HepG2 (cell line): Measurements from ENCODE around the gene RIMS3. TPM values are rescaled to one million over a fixed set of nuclear protein-coding genes. Genes with fewer than 3 reads are reported as not detected.

ENCODE experiments used
- ATAC-seq: fragments of 200-7000 bp; cut with Tn5 transposase; 3 replicates; pipeline ENCODE4 v1.9.1; 2020; ENCODE audit warnings: mild to moderate bottlenecking, moderate library complexity
- BruUV-seq: library from RNA; stranded (reverse); fragments of 400-500 nt; replicated peaks from 2 replicates; lab custom pipeline; 2021; lab: Mats Ljungman, UMichigan
- CTCF ChIA-PET: fragments of 300-600 bp; formaldehyde crosslinking; extraction: SDS; loops from one replicate; lab custom pipeline; 2021; ENCODE audit warnings: low total read pairs, inconsistent platforms, low intra/inter-chr PET ratio; lab: Yijun Ruan, JAX
- POLR2A ChIA-PET: fragments of 350-600 bp; sonication (Branson Sonifier 250); formaldehyde crosslinking; loops from one replicate; lab custom pipeline; 2020; ENCODE audit warnings: antibody characterized with exemption, inconsistent platforms; lab: Yijun Ruan, JAX
- DNase-seq: peaks from one replicate; pipeline ENCODE4 v3.0.0-alpha.2; 2015; ENCODE audit warnings: low spot score
- FAIRE-seq: peaks from 3 replicates; lab custom pipeline; 2011; peaks lifted over from hg19 to GRCh38; lab: Jason Lieb, UNC
- H2AFZ ChIP-seq: one replicate; pipeline ENCODE4 v1.6.1; 2011; ENCODE audit warnings: low read length, inconsistent platforms
- H3K27ac ChIP-seq: fragments of 300-600 bp; 3 replicates; pipeline ENCODE4 v1.8.0; 2011; ENCODE audit warnings: mixed run types, mild to moderate bottlenecking, mixed read lengths, low read length, inconsistent platforms; ENCODE audit not compliant: insufficient read depth; ENCODE audit errors: extremely low read length
- H3K27me3 ChIP-seq, 2 experiments: fragments of 200-600 bp in 1 of 2; 2 replicates in 1 of 2; 3 replicates in 1 of 2; pipeline versions ENCODE4 v1.6.0 to v1.8.0; 2011; ENCODE audit warnings: low read length in 2 of 2, mild to moderate bottlenecking in 2 of 2, moderate library complexity in 2 of 2, inconsistent platforms in 1 of 2; ENCODE audit not compliant: insufficient read depth in 2 of 2, control insufficient read depth in 1 of 2
- H3K36me3 ChIP-seq, 2 experiments: fragments of 200-600 bp in 1 of 2; replicated peaks in 1 of 2; 2 replicates in 1 of 2; 3 replicates in 1 of 2; pipeline versions ENCODE4 v1.5.1 to v1.8.0; 2011; ENCODE audit warnings: low read length in 2 of 2, inconsistent platforms in 1 of 2; ENCODE audit not compliant: insufficient read depth in 2 of 2, control insufficient read depth in 1 of 2
- H3K4me1 ChIP-seq: 2 replicates; pipeline ENCODE4 v1.5.1; 2012; ENCODE audit warnings: low read length, inconsistent platforms; ENCODE audit not compliant: insufficient read depth
- H3K4me2 ChIP-seq: 2 replicates; pipeline ENCODE4 v1.6.0; 2011; ENCODE audit warnings: low read depth, low read length, inconsistent platforms
- H3K4me3 ChIP-seq, 3 experiments: fragments of 200-600 bp in 1 of 3; sonication (generic), shearing (Covaris generic) in 1 of 3; replicated peaks in 1 of 3; 2 replicates each; pipeline ENCODE4 v1.5.1; 2011 to 2016; ENCODE audit warnings: low read length in 3 of 3, inconsistent platforms in 2 of 3, low read depth in 2 of 3, mild to moderate bottlenecking in 2 of 3, control low read depth in 1 of 3, mixed read lengths in 1 of 3; ENCODE audit not compliant: insufficient read depth in 1 of 3
- H3K79me2 ChIP-seq: one replicate; pipeline ENCODE4 v1.6.1; 2011; ENCODE audit warnings: low read length, inconsistent platforms; ENCODE audit not compliant: insufficient read depth
- H3K9ac ChIP-seq: 2 replicates; pipeline ENCODE4 v1.6.0; 2011; ENCODE audit warnings: mild to moderate bottlenecking, low read depth, low read length, inconsistent platforms; ENCODE audit not compliant: insufficient read depth
- H3K9me3 ChIP-seq: 2 replicates; pipeline ENCODE4 v1.5.1; 2012; ENCODE audit warnings: mild to moderate bottlenecking, low read length
- H4K20me1 ChIP-seq: 2 replicates; pipeline ENCODE4 v1.6.0; 2011; ENCODE audit warnings: inconsistent platforms, mild to moderate bottlenecking, low read length, moderate library complexity; ENCODE audit not compliant: insufficient read depth
- GABPA ChIP-seq, 2 experiments: IDR thresholded peaks; 2 replicates each; pipeline ENCODE4 v1.6.1; 2011 to 2016; ENCODE audit warnings: low read depth in 2 of 2, low read length in 1 of 2, missing biosample characterization in 1 of 2, missing genetic modification characterization in 1 of 2
- HNF4A ChIP-seq: sonication (generic); formaldehyde crosslinking; IDR thresholded peaks from 2 replicates; pipeline ENCODE4 v1.4.0; 2020; ENCODE audit warnings: missing genetic modification reagents
- IRX3 ChIP-seq: sonication (generic); formaldehyde crosslinking; IDR thresholded peaks from 2 replicates; pipeline ENCODE4 v1.8.1; 2023; ENCODE audit warnings: mild to moderate bottlenecking, low read depth, missing genetic modification reagents, borderline replicate concordance
- LCORL ChIP-seq, 2 experiments: fragments of 450-650 bp in 1 of 2; sonication (generic) in 1 of 2; formaldehyde crosslinking in 1 of 2; IDR thresholded peaks; 2 replicates each; pipeline versions ENCODE4 v1.5.0 to v1.6.1; 2017 to 2020; ENCODE audit warnings: antibody characterized with exemption in 1 of 2, missing genetic modification reagents in 1 of 2
- MAX ChIP-seq: IDR thresholded peaks from 2 replicates; pipeline ENCODE4 v1.6.1; 2012; ENCODE audit warnings: inconsistent platforms
- ZNF687 ChIP-seq: sonication (generic); formaldehyde crosslinking; IDR thresholded peaks from 2 replicates; pipeline ENCODE4 v1.5.1; 2020; ENCODE audit warnings: mild to moderate bottlenecking, missing genetic modification reagents, moderate library complexity
- WGBS: methylation state at CpG from one replicate; pipeline ENCODE4 v1.1.6; 2017; ENCODE audit warnings: low lambda C conversion rate; 5-methylcytosine and 5-hydroxymethylcytosine counted together
- in situ Hi-C: cut with HindIII; loops from 2 replicates; pipeline ENCODE4 v1.10.0; 2017; ENCODE audit warnings: low pct_unique_long_range_greater_than_20kb; ENCODE audit not compliant: extremely low pct_ligation_motif_present
- intact Hi-C: fragments of 100-400 bp; cut with micrococcal nuclease; formaldehyde crosslinking; loops from one replicate; pipeline ENCODE4 v1.10.0; 2022; ENCODE audit not compliant: unreplicated experiment
- polyA plus RNA-seq, 8 experiments: library from polyadenylated mRNA; depleted of rRNA in 3 of 8; stranded (reverse) in 7 of 8; unstranded in 1 of 8; fragments of >200 nt; fragmentation: Illumina TruSeq in 4 of 8; extraction: Trizol in 4 of 8; gene quantifications; 2 replicates each; pipeline versions ENCODE4 v1.2.1 to v1.2.3, GENCODE V29; 2011 to 2016; ENCODE audit warnings: low read depth in 4 of 8, missing spikeins in 1 of 8, mixed read lengths in 1 of 8; ENCODE audit not compliant: insufficient read depth in 1 of 8
- total RNA-seq, 5 experiments: library from RNA; depleted of rRNA; stranded (reverse); fragments of >200 nt; fragmentation: Illumina TruSeq; extraction: Trizol; gene quantifications; 2 replicates each; pipeline ENCODE4 v1.2.3, GENCODE V29; 2016; ENCODE audit warnings: low read depth in 1 of 5
- TF ChIP-seq, protein P1 (sequence below): sonication (generic); formaldehyde crosslinking; IDR thresholded peaks from 2 replicates; pipeline ENCODE4 v1.5.1; 2020; ENCODE audit warnings: mild to moderate bottlenecking, missing genetic modification reagents
- TF ChIP-seq, protein P2 (sequence below): sonication (generic); formaldehyde crosslinking; conservative IDR thresholded peaks from 2 replicates; pipeline ENCODE4 v1.4.0; 2020; ENCODE audit warnings: mild to moderate bottlenecking, missing genetic modification reagents, moderate library complexity
- TF ChIP-seq, protein P3 (sequence below): sonication (generic); formaldehyde crosslinking; IDR thresholded peaks from 2 replicates; pipeline ENCODE4 v1.9.0; 2021; ENCODE audit warnings: missing genetic modification reagents, mild to moderate bottlenecking, borderline replicate concordance

The RIMS3 gene
- total and polyA plus RNA-seq, 2 of the 13 experiments (the other 11 are each of a cell fraction or from before 2014, with no cell fraction given) = 2.1 to 5.4 TPM

DNA sequence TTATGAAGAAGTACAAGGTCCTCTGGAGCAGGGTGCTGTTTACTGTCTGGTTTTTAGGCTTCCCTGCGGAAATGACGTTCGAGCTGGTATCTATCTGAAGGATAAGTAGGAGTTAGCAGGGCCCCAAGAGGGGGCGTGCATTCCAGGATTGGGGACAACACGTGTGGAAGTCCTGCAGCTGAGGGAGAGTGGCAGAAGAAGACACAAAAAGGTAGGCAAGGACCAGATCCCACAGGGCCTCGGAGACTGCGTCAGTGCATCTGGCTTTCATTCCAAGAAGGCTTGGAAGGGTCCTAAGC, 5.9 kb downstream of the RIMS3 start:
- H3K4me2 ChIP-seq = peak overlapping the region; percentile 63
- no peak for FAIRE-seq
- no peaks in the 10 kb centered on the region for H4K20me1 ChIP-seq
- in situ Hi-C loops = no loop called here
- 49% methylated on average over 7 of the region's 7 CpGs for WGBS
- H3K27ac ChIP-seq = no peak overlapping the region
- no peaks in the 10 kb centered on the region for H3K79me2 ChIP-seq
- ChIA-PET POLR2A (interaction anchor here (1.3 kb wide), 1 partner anchor 31 kb away, joined by 3 read pairs; the partner anchor contains the start of gene NFYC), CTCF (no interaction called here)
- H3K27me3 ChIP-seq = no peaks in the 10 kb centered on the region
- H3K36me3 ChIP-seq = no peaks in the 10 kb centered on the region
- no peak overlapping the region for H2AFZ ChIP-seq
- peaks cover 44% of the 10 kb centered on the region for H3K4me1 ChIP-seq
- intact Hi-C loops = no loop called here
- no peaks in the 10 kb centered on the region for H3K9me3 ChIP-seq
- no peak overlapping the region for H3K4me3 ChIP-seq
- 0 out of 2 replicates have a peak overlapping the region, but pooled peaks have one; percentile 30 for H3K9ac ChIP-seq
- no TSS peak for BruUV-seq
- no peak; the same call in 1 of the 3 replicates for ATAC-seq
- peak; percentile 43 for DNase-seq
- TF ChIP-seq MAX (0 out of 2 replicates have a peak, but pooled peaks have one; percentile 37), ZNF687 (CRISPR knock-in tag) (no peak), LCORL (IDR thresholded peaks at IDR 0.05) (no peak), LCORL (CRISPR knock-in tag; IDR thresholded peaks at IDR 0.05) (peak; percentile 48; the same call in 1 of the 2 replicates), GABPA (IDR thresholded peaks at IDR 0.05; ENCODE audit: low read depth, low read length) (no peak), GABPA (CRISPR knock-in tag; IDR thresholded peaks at IDR 0.05; ENCODE audit: low read depth) (peak; percentile 76), HNF4A (no peak), IRX3 (CRISPR knock-in tag) (no peak)
- TF ChIP-seq, protein P1, sequence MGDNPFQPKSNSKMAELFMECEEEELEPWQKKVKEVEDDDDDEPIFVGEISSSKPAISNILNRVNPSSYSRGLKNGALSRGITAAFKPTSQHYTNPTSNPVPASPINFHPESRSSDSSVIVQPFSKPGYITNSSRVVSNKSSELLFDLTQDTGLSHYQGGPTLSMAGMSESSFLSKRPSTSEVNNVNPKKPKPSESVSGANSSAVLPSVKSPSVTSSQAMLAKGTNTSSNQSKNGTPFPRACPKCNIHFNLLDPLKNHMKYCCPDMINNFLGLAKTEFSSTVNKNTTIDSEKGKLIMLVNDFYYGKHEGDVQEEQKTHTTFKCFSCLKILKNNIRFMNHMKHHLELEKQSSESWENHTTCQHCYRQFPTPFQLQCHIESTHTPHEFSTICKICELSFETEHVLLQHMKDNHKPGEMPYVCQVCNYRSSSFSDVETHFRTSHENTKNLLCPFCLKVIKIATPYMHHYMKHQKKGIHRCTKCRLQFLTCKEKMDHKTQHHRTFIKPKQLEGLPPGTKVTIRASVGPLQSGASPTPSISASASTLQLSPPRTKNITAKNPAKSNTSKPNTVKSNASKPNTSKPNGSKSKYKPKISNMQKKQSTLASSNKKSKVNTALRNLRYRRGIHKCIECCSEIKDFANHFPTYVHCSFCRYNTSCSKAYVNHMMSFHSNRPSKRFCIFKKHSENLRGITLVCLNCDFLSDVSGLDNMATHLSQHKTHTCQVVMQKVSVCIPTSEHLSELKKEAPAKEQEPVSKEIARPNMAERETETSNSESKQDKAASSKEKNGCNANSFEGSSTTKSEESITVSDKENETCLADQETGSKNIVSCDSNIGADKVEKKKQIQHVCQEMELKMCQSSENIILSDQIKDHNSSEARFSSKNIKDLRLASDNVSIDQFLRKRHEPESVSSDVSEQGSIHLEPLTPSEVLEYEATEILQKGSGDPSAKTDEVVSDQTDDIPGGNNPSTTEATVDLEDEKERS (CRISPR knock-in tag) = no peak
- TF ChIP-seq, protein P2, sequence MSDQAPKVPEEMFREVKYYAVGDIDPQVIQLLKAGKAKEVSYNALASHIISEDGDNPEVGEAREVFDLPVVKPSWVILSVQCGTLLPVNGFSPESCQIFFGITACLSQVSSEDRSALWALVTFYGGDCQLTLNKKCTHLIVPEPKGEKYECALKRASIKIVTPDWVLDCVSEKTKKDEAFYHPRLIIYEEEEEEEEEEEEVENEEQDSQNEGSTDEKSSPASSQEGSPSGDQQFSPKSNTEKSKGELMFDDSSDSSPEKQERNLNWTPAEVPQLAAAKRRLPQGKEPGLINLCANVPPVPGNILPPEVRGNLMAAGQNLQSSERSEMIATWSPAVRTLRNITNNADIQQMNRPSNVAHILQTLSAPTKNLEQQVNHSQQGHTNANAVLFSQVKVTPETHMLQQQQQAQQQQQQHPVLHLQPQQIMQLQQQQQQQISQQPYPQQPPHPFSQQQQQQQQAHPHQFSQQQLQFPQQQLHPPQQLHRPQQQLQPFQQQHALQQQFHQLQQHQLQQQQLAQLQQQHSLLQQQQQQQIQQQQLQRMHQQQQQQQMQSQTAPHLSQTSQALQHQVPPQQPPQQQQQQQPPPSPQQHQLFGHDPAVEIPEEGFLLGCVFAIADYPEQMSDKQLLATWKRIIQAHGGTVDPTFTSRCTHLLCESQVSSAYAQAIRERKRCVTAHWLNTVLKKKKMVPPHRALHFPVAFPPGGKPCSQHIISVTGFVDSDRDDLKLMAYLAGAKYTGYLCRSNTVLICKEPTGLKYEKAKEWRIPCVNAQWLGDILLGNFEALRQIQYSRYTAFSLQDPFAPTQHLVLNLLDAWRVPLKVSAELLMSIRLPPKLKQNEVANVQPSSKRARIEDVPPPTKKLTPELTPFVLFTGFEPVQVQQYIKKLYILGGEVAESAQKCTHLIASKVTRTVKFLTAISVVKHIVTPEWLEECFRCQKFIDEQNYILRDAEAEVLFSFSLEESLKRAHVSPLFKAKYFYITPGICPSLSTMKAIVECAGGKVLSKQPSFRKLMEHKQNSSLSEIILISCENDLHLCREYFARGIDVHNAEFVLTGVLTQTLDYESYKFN (CRISPR knock-in tag) = peak; percentile 53
- TF ChIP-seq, protein P3, sequence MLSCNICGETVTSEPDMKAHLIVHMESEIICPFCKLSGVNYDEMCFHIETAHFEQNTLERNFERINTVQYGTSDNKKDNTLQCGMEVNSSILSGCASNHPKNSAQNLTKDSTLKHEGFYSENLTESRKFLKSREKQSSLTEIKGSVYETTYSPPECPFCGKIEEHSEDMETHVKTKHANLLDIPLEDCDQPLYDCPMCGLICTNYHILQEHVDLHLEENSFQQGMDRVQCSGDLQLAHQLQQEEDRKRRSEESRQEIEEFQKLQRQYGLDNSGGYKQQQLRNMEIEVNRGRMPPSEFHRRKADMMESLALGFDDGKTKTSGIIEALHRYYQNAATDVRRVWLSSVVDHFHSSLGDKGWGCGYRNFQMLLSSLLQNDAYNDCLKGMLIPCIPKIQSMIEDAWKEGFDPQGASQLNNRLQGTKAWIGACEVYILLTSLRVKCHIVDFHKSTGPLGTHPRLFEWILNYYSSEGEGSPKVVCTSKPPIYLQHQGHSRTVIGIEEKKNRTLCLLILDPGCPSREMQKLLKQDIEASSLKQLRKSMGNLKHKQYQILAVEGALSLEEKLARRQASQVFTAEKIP (CRISPR knock-in tag) = no peak
